GM19372 (cell line): ENCODE data around the gene MRPL19.

Source experiments
- ATAC-seq: cut with Tn5 transposase; IDR thresholded peaks from one replicate; pipeline ENCODE4 v1.9.1; 2021; ENCODE audit warnings: mild to moderate bottlenecking, low read depth, moderate library complexity; ENCODE audit not compliant: unreplicated experiment

MRPL19 gene

DNA sequence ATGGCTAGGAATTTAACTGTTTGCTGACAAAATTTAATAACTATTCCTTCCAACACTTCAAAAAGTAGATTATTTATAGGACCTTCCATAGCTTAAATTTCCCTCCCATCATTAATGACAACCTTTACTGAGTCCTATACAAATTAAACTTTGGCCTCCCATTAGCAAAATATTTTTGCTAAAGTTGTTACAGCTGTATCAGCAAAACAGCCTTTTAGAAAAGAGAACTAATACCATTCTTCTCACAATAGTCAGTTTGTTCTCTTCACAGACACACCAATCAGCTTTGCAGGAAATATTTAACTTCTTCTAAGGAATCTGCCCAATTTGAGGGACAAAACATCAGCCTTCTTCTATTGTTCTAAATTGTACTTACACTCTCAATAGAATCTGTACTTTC is 76.1 kb downstream of the MRPL19 start:
- no peak for ATAC-seq

DNA sequence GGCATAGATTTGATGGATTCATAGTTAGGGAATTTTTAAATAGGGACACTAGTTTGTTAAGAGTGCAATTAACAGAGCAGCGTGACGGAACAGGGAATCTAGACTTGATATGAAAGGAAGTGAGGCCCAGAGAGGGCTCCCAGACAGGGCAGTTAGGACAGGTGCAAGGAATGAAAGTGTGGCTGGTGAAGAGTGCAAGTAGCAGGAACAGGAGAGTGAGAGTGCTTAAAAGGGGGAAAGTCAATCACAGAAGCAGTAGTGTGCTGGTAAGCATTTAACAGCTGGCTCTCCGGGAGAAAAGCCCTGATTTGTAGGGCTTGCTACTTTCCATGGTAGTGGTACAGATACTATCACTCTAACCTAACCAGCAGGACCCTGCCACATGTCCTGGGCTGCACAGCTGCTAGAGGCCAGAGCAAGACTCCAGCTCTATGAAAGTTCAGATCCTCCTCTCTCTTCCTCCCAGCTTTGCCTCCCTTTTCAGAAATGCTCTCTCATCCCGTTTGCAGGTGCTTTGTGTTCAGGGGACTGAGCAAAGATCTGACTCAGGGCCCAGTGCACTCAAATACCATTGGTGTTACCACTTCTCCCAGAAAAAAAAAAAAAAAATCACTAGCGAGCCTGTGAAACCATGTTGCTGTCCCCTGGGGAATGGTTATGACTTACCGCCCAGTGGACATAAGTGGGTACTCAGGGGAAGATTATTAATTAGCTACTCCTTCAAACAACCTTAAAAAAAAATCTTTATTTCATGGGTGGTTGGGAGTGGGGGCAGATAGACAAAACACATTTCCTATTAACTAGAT is 82.2 kb downstream of the MRPL19 start:
- no peak for ATAC-seq

GRCh38 chr2:75729861-75730260 is 83.3 kb downstream of the MRPL19 start:
- no peak for ATAC-seq

- ATAC-seq = no peak
Measured at GRCh38 chr2:75736276-75736675, 89.7 kb downstream of the MRPL19 start.

GRCh38 chr2:75737961-75738360 is 91.4 kb downstream of the MRPL19 start:
- no peak for ATAC-seq
